HG03064 (cell line): ENCODE results near the gene AMTN.
"Not testable (repeated sequence)": the region's sequence is repeated elsewhere in the genome, so short reads cannot be mapped to it uniquely, and the experiment has no call there.

Experiments used
- ATAC-seq: cut with Tn5 transposase; IDR thresholded peaks from one replicate; pipeline ENCODE4 v1.9.1; 2021; ENCODE audit warnings: low read depth; ENCODE audit not compliant: unreplicated experiment

The AMTN gene

GRCh38 chr4:70518269-70518668 is at the start of gene AMTN:
Gene AMTN (plus strand): TSS chr4:70518569. CDS start chr4:70518778, 209 bp downstream.
- no peak for ATAC-seq

- ATAC-seq = no peak
Observed at GRCh38 chr4:70471897-70472296, 46.5 kb upstream of the AMTN start, which contains the start of gene MUC7. Gene MUC7 (plus strand): TSS chr4:70472197. CDS start chr4:70474022, 1,825 bp downstream.

GRCh38 chr4:70473679-70474078 is 44.7 kb upstream of the AMTN start:
- ATAC-seq = no peak

GRCh38 chr4:70488748-70489147 is 29.6 kb upstream of the AMTN start:
- no peak for ATAC-seq

GRCh38 chr4:70496231-70496630 is 22.1 kb upstream of the AMTN start:
- no peak for ATAC-seq

GRCh38 chr4:70501838-70502237 is 16.5 kb upstream of the AMTN start:
- ATAC-seq = not testable (repeated sequence)

- no peak for ATAC-seq
Observed at GRCh38 chr4:70504733-70505132, 13.6 kb upstream of the AMTN start.

GRCh38 chr4:70505151-70505748 is 13.1 kb upstream of the AMTN start:
- ATAC-seq = peak; percentile 94

GRCh38 chr4:70508801-70509200 is 9.6 kb upstream of the AMTN start:
- ATAC-seq = no peak

- no peak for ATAC-seq
Observed at GRCh38 chr4:70511365-70511764, 7.0 kb upstream of the AMTN start.

- ATAC-seq = no peak
Observed at GRCh38 chr4:70515367-70516250, 2.8 kb upstream of the AMTN start.

GRCh38 chr4:70518716-70519115 is 347 bp downstream of the AMTN start:
- ATAC-seq = no peak

GRCh38 chr4:70522626-70523025 is 4.3 kb downstream of the AMTN start:
- no peak for ATAC-seq

- ATAC-seq = no peak
Observed at GRCh38 chr4:70530997-70531396, 12.6 kb downstream of the AMTN start.

GRCh38 chr4:70531981-70532380 is 13.6 kb downstream of the AMTN start:
- peak; percentile 61 for ATAC-seq

- ATAC-seq = no peak
Observed at GRCh38 chr4:70533211-70533610, 14.8 kb downstream of the AMTN start.

GRCh38 chr4:70533791-70534190 is 15.4 kb downstream of the AMTN start:
- ATAC-seq = no peak

GRCh38 chr4:70534886-70535285 is 16.5 kb downstream of the AMTN start:
- not testable (repeated sequence) for ATAC-seq

GRCh38 chr4:70538869-70539268 is 20.5 kb downstream of the AMTN start:
- ATAC-seq = no peak

GRCh38 chr4:70544279-70544868 is 26.0 kb downstream of the AMTN start:
- no peak for ATAC-seq

GRCh38 chr4:70556856-70557255 is 38.5 kb downstream of the AMTN start:
- ATAC-seq = no peak
